ENCODE measurements around the gene SPNS2. TPM values are rescaled to one million over a fixed set of nuclear protein-coding genes. Genes with fewer than 3 reads are reported as not detected.

The SPNS2 gene
- total RNA-seq, 1 donor, result under 0.01 TPM

DNA sequence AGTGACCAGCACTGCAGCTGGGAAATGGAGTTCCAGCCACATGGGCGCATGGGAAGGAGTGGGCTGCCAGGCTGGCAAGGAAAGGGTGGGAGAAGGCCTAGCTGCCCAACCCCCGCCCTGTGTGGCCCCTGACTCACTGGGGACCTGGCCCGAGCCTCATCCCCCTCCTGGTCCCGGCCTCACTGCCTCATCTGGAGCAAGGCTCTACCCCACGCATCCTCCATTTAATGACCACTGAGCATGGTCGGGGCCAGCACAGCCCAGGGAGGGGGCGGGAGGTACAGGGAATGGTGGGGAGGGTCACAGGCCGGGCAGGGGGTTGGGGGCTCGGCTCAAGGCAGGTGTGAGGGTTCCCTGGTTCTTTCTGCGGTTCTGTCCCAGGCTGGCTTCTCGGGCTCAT lies 16.1 kb downstream of the SPNS2 start:
- H3K4me2 ChIP-seq (ENCODE audit: insufficient read depth, low read length), result no peak overlapping the region
- H3K27me3 ChIP-seq (ENCODE audit: insufficient read depth, low read length), result peaks cover 2% of the 10 kb centered on the region
- H3K4me1 ChIP-seq (ENCODE audit: insufficient read depth, low read length), result no peaks in the 10 kb centered on the region
- no peaks in the 10 kb centered on the region for H3K36me3 ChIP-seq (ENCODE audit: insufficient read depth, low read length)
- H3K79me2 ChIP-seq (ENCODE audit: insufficient read depth, low read length), result no peaks in the 10 kb centered on the region
- TF ChIP-seq, protein P1, sequence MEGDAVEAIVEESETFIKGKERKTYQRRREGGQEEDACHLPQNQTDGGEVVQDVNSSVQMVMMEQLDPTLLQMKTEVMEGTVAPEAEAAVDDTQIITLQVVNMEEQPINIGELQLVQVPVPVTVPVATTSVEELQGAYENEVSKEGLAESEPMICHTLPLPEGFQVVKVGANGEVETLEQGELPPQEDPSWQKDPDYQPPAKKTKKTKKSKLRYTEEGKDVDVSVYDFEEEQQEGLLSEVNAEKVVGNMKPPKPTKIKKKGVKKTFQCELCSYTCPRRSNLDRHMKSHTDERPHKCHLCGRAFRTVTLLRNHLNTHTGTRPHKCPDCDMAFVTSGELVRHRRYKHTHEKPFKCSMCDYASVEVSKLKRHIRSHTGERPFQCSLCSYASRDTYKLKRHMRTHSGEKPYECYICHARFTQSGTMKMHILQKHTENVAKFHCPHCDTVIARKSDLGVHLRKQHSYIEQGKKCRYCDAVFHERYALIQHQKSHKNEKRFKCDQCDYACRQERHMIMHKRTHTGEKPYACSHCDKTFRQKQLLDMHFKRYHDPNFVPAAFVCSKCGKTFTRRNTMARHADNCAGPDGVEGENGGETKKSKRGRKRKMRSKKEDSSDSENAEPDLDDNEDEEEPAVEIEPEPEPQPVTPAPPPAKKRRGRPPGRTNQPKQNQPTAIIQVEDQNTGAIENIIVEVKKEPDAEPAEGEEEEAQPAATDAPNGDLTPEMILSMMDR (IDR thresholded peaks at IDR 0.05; ENCODE audit: extremely low read depth, low read depth, low read length), result no peak
- H3K27ac ChIP-seq (ENCODE audit: low read depth, low read length), result no peak overlapping the region
- no peak overlapping the region for H3K4me3 ChIP-seq (ENCODE audit: insufficient read depth, low read length)
- no peaks in the 10 kb centered on the region for H4K20me1 ChIP-seq (ENCODE audit: insufficient read depth, low read length)
- no peak for DNase-seq (ENCODE audit: insufficient read length, low spot score, missing footprints)
- H3K9me3 ChIP-seq (ENCODE audit: low read depth, low read length), result no peaks in the 10 kb centered on the region
- H2AFZ ChIP-seq (ENCODE audit: low read length), result no peak overlapping the region

DNA sequence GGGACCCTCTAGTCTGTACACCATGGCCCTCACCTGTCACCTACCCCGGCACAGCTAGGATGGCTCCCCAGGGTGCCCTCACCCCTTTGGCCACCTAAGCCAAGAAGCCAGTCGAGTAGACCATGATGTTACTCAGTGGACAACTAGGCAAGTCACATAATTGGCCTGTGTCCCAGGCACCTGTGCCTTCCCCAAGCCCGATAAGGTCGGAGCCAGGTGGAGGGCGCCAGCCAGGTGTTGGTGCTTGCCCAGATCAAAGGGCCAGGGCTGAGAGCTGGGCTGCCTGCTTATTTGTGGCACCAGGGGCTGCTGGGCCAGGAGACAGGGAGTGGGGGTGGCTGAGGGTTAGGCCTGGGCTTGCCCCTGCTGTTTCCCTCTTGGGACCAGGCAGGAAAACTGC lies 16.8 kb downstream of the SPNS2 start:
- no peak for DNase-seq (ENCODE audit: insufficient read length, low spot score, missing footprints)
- Histone ChIP-seq H3K36me3 (ENCODE audit: insufficient read depth, low read length) (no peaks in the 10 kb centered on the region), H4K20me1 (ENCODE audit: insufficient read depth, low read length) (no peaks in the 10 kb centered on the region), H3K79me2 (ENCODE audit: insufficient read depth, low read length) (no peaks in the 10 kb centered on the region), H3K4me3 (ENCODE audit: insufficient read depth, low read length) (no peak overlapping the region), H3K9me3 (ENCODE audit: low read depth, low read length) (no peaks in the 10 kb centered on the region), H3K4me1 (ENCODE audit: insufficient read depth, low read length) (no peaks in the 10 kb centered on the region), H3K27me3 (ENCODE audit: insufficient read depth, low read length) (peaks cover 2% of the 10 kb centered on the region), H3K27ac (ENCODE audit: low read depth, low read length) (no peak overlapping the region), H2AFZ (ENCODE audit: low read length) (no peak overlapping the region), H3K4me2 (ENCODE audit: insufficient read depth, low read length) (no peak overlapping the region)
- TF ChIP-seq, protein P1 (IDR thresholded peaks at IDR 0.05; ENCODE audit: extremely low read depth, low read depth, low read length), result no peak

DNA sequence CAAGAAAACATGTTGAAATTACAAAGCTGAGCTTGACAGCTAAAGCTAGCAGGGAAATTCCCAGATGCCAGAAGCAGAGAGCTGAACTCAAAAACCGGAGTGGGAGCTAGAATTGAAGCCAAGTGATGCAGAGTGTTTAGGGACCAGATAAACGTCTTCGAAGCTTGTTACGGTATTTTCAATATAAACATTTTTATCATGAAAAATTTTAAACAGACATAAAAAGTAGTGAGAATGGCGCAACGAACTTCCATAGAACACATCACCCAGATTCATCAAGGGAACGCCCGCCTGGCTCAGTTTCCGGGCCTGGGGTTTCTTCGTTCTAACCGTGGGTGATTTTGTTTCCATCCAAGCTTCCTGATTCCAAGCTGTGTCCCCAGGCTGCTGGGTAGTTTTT lies 18.1 kb downstream of the SPNS2 start:
- H3K4me3 ChIP-seq (ENCODE audit: insufficient read depth, low read length), result no peak overlapping the region
- H2AFZ ChIP-seq (ENCODE audit: low read length), result no peak overlapping the region
- TF ChIP-seq, protein P1 (IDR thresholded peaks at IDR 0.05; ENCODE audit: extremely low read depth, low read depth, low read length), result no peak
- no peaks in the 10 kb centered on the region for H3K9me3 ChIP-seq (ENCODE audit: low read depth, low read length)
- peaks cover 2% of the 10 kb centered on the region for H3K27me3 ChIP-seq (ENCODE audit: insufficient read depth, low read length)
- H3K4me2 ChIP-seq (ENCODE audit: insufficient read depth, low read length), result no peak overlapping the region
- DNase-seq (ENCODE audit: insufficient read length, low spot score, missing footprints), result no peak
- H3K4me1 ChIP-seq (ENCODE audit: insufficient read depth, low read length), result no peaks in the 10 kb centered on the region
- H3K79me2 ChIP-seq (ENCODE audit: insufficient read depth, low read length), result no peaks in the 10 kb centered on the region
- H3K27ac ChIP-seq (ENCODE audit: low read depth, low read length), result no peak overlapping the region
- no peaks in the 10 kb centered on the region for H4K20me1 ChIP-seq (ENCODE audit: insufficient read depth, low read length)
- H3K36me3 ChIP-seq (ENCODE audit: insufficient read depth, low read length), result no peaks in the 10 kb centered on the region

DNA sequence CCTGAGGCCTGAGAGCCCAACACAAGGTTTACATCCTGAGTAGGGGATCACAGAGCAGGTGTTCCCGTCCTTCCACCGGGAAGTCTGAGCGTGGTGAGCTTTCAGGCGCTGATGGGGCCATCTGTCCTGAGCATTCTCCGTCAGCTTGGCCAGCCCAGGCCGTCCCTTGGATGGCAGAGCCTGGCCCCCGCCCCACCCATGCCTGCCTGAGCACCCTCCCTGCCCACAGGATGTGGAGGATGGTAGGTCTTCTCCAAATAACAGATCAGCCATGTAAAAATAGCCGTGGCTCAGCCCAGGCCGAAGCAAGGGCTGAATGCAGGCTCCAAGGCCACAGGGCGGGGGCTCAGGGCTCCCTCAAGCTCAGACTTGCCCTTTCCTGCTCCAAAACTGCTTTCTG lies 20.2 kb downstream of the SPNS2 start:
- Histone ChIP-seq H3K27ac (ENCODE audit: low read depth, low read length) (no peak overlapping the region), H3K36me3 (ENCODE audit: insufficient read depth, low read length) (no peaks in the 10 kb centered on the region), H3K27me3 (ENCODE audit: insufficient read depth, low read length) (peaks cover 2% of the 10 kb centered on the region), H3K4me3 (ENCODE audit: insufficient read depth, low read length) (no peak overlapping the region), H2AFZ (ENCODE audit: low read length) (no peak overlapping the region), H3K4me2 (ENCODE audit: insufficient read depth, low read length) (no peak overlapping the region), H4K20me1 (ENCODE audit: insufficient read depth, low read length) (no peaks in the 10 kb centered on the region), H3K9me3 (ENCODE audit: low read depth, low read length) (no peaks in the 10 kb centered on the region), H3K4me1 (ENCODE audit: insufficient read depth, low read length) (no peaks in the 10 kb centered on the region), H3K79me2 (ENCODE audit: insufficient read depth, low read length) (no peaks in the 10 kb centered on the region)
- DNase-seq (ENCODE audit: insufficient read length, low spot score, missing footprints), result no peak
- TF ChIP-seq, protein P1 (IDR thresholded peaks at IDR 0.05; ENCODE audit: extremely low read depth, low read depth, low read length), result no peak
